Activated CD8-positive, alpha-beta T cell treated with anti-CD3 and anti-CD28 coated beads for 36 hours (primary cell): ENCODE measurements around the gene MUC4. TPM values are rescaled to one million over a fixed set of nuclear protein-coding genes. Genes with fewer than 3 reads are reported as not detected.

ENCODE experiments used
- ATAC-seq: fragments of 200-7000 bp; cut with Tn5 transposase; one replicate; pipeline ENCODE4 v1.10.0; 2021; ENCODE audit warnings: mild to moderate bottlenecking, moderate library complexity
- CTCF ChIA-PET: fragments of 350-600 bp; sonication (Branson Sonifier 250); formaldehyde crosslinking; loops from one replicate; lab custom pipeline; 2021; ENCODE audit warnings: antibody characterized with exemption; lab: Charles Lee
- POLR2A ChIA-PET: fragments of 350-600 bp; sonication (Branson Sonifier 250); formaldehyde crosslinking; loops from one replicate; lab custom pipeline; 2021; ENCODE audit warnings: antibody characterized with exemption; lab: Charles Lee
- DNase-seq: peaks from one replicate; pipeline ENCODE4 v3.0.0-alpha.2; 2020
- H3K27ac Mint-ChIP-seq: one replicate; pipeline ENCODE4 v1.8.0; 2021; ENCODE audit warnings: mild to moderate bottlenecking, mixed read lengths
- H3K27me3 Mint-ChIP-seq: one replicate; pipeline ENCODE4 v1.8.0; 2021; ENCODE audit warnings: mixed read lengths
- H3K36me3 Mint-ChIP-seq: one replicate; pipeline ENCODE4 v1.8.0; 2021; ENCODE audit warnings: low read depth, mixed read lengths
- H3K4me1 Mint-ChIP-seq: one replicate; pipeline ENCODE4 v1.8.0; 2021; ENCODE audit warnings: low read depth, mixed read lengths
- H3K4me3 Mint-ChIP-seq: one replicate; pipeline ENCODE4 v1.8.0; 2021; ENCODE audit warnings: mild to moderate bottlenecking, moderate library complexity, mixed read lengths
- H3K9me3 Mint-ChIP-seq: one replicate; pipeline ENCODE4 v1.8.0; 2021; ENCODE audit warnings: mixed read lengths
- CTCF ChIP-seq: fragments of 200-600 bp; IDR thresholded peaks from one replicate; pipeline ENCODE4 v1.8.0; 2022; ENCODE audit warnings: antibody characterized with exemption, mild to moderate bottlenecking
- intact Hi-C: fragments of 100-400 bp; cut with micrococcal nuclease; formaldehyde crosslinking; loops from one replicate; pipeline ENCODE4 v1.10.0; 2022
- total RNA-seq, 2 experiments: library from RNA; stranded (reverse); gene quantifications; one replicate each; pipeline ENCODE4 v1.2.3, GENCODE V29; 2021

The MUC4 gene
- total RNA-seq, 2 experiments from 2014 or later, result 0.20 to 0.31 TPM

DNA sequence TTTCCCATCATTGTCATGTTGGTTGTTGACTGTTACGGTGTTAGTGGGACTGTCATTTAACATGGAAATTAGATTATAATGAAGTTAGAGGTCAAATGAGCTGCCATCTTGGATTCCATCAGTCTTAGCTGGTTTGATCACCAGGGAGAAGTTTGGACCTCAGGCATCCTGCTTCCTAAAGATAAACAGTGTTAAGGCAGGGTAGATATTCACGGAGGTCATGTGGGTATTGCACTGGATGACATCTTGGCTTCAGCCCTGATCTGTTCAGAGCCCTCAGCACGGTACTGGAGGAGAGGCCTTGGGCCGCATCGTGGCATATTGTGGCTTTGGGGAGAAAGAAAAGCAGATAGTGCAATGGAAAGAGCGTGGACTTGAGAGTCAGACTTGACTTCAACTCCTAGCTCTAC, 102.0 kb downstream of the MUC4 start:
- ChIA-PET CTCF (interaction anchor here (2.9 kb wide), 1 partner anchor 141 kb away, joined by 13 read pairs; no protein-coding TSS in a partner anchor), POLR2A (interaction anchor here (0.9 kb wide), 1 partner anchor 8 kb away, joined by 3 read pairs; no protein-coding TSS in a partner anchor)
- TF ChIP-seq CTCF, result no peak
- no peak for DNase-seq
- Mint-ChIP-seq H3K4me3 (no peak overlapping the region), H3K9me3 (no peaks in the 10 kb centered on the region), H3K27ac (no peak overlapping the region), H3K27me3 (no peaks in the 10 kb centered on the region), H3K36me3 (no peaks in the 10 kb centered on the region), H3K4me1 (no peaks in the 10 kb centered on the region)
- no peak for ATAC-seq
- intact Hi-C loops, result no loop called here

GRCh38 chr3:195708626-195709481, 102.9 kb downstream of the MUC4 start:
- Mint-ChIP-seq H3K4me3 (no peak overlapping the region), H3K27me3 (no peaks in the 10 kb centered on the region), H3K4me1 (no peaks in the 10 kb centered on the region), H3K36me3 (no peaks in the 10 kb centered on the region), H3K27ac (no peak overlapping the region), H3K9me3 (no peaks in the 10 kb centered on the region)
- ChIA-PET POLR2A (interaction anchor here (0.9 kb wide), 1 partner anchor 8 kb away, joined by 3 read pairs; no protein-coding TSS in a partner anchor), CTCF (interaction anchor here (1.1 to 2.9 kb wide), 2 partner anchors 9 to 142 kb away, joined by 6 to 13 read pairs; no protein-coding TSS in a partner anchor)
- TF ChIP-seq CTCF, result no peak
- intact Hi-C loops, result no loop called here
- no peak for ATAC-seq
- no peak for DNase-seq

DNA sequence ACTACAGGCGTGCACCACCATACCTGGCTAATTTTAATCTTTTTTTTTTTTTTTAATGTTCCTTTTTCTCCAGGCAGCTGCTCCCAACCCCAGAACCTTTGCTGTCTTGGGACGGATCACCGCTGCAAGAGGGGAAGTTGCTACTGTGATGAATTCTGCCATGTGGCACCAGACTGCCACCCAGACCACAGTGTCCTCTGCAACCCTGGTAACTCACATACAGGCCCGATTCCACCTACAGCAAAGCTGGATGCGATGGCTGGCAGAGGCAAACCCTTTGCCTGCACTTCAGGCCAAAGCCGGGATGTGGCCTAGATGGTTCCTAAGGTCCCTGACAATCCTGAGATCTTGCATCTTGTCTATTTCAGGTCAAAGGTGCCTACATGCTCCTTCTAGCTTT, 103.7 kb downstream of the MUC4 start:
- Mint-ChIP-seq H3K36me3 (no peaks in the 10 kb centered on the region), H3K4me3 (no peak overlapping the region), H3K27me3 (no peaks in the 10 kb centered on the region), H3K4me1 (no peaks in the 10 kb centered on the region), H3K27ac (no peak overlapping the region), H3K9me3 (no peaks in the 10 kb centered on the region)
- ChIA-PET POLR2A (no interaction called here), CTCF (interaction anchor here (1.1 to 2.9 kb wide), 2 partner anchors 10 to 143 kb away, joined by 6 to 13 read pairs; no protein-coding TSS in a partner anchor)
- ATAC-seq (no peak), DNase-seq (no peak)
- TF ChIP-seq CTCF, result no peak
- intact Hi-C loops, result no loop called here

- H3K36me3 Mint-ChIP-seq, result no peaks in the 10 kb centered on the region
- intact Hi-C loops, result no loop called here
- DNase-seq (no peak), ATAC-seq (no peak)
- ChIA-PET CTCF (interaction anchor here (1.0 kb wide), 1 partner anchor 12 kb away, joined by 5 read pairs; no protein-coding TSS in a partner anchor), POLR2A (interaction anchor here (1.5 kb wide), 1 partner anchor 15 kb away, joined by 3 read pairs; the partner anchor contains the start of gene MUC20)
- no peaks in the 10 kb centered on the region for H3K9me3 Mint-ChIP-seq
- no peak overlapping the region for H3K27ac Mint-ChIP-seq
- no peaks in the 10 kb centered on the region for H3K4me1 Mint-ChIP-seq
- TF ChIP-seq CTCF, result no peak
- no peaks in the 10 kb centered on the region for H3K27me3 Mint-ChIP-seq
- H3K4me3 Mint-ChIP-seq, result no peak overlapping the region
Measured at GRCh38 chr3:195705081-195705991, 106.4 kb downstream of the MUC4 start.
